Measurements from ENCODE around the gene ETNK1.

DNA sequence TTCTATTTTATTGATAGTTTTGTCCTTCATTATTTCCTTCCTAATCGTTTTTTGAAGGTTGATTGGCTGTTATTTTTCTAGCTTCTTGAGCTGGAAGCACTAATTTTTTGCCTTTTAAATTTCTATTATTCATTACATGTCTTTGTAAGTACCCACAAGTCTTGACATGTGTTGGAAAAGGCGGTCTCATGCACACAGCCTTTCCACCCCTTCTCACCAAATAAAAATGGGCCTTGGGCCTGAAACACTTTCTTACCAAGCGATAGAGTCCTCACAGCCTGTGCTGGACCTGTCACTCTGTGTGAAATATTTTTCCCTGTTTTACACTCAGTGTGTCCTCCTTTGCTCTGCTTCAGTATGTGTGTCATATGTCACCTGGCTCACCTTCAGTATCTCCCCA is 9.9 kb downstream of the ETNK1 start:
- no peak for TF ChIP-seq CTCF (IDR thresholded peaks at IDR 0.05)
- no peak for TF ChIP-seq POLR2A (IDR thresholded peaks at IDR 0.05)
